Measurements from ENCODE around the gene SPAG16. TPM values are rescaled to one million over a fixed set of nuclear protein-coding genes. Genes with fewer than 3 reads are reported as not detected.

SPAG16 gene
- total and polyA plus RNA-seq, 2 of the 13 experiments (the other 11 are each of a cell fraction or from before 2014, with no cell fraction given) = 9.6 to 26.5 TPM

DNA sequence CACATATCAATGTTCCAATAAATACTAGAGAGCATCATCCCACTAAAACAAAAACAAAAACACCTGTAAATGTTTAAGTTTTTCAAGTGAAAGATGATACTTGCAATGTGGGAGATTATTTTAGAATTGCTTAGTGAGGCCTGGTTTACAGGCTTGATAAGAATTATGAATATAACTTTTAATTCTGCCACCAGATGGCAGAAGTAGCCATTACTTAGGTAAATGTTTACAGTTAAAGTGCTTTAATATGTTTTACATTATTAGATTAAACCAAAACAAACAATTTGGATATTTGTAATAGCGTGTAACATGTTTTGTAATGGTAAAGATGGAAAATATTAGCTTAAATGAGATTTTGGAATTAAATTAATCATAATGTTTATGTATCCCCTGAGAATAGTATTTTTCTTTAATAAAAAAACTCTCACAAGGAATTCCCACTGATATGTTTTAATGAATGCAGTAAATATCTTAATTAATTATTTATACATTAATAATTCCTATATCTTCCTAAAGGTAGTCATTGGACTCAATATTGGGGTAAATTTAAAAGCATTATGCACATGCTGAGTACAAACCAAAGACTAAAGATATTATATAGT lies 522.0 kb downstream of the SPAG16 start:
- CTCF ChIA-PET (ENCODE audit: low intra/inter-chr PET ratio, low total read pairs) = interaction anchor here (1.4 kb wide), 1 partner anchor 1196 kb away, joined by 6 read pairs; no protein-coding TSS in a partner anchor
- FAIRE-seq = no peak
- intact Hi-C loops (cut with micrococcal nuclease; ENCODE audit: unreplicated experiment) = loop anchor here (1.0 to 5.0 kb wide), 2 partner anchors 554 to 1196 kb away; no protein-coding TSS in a partner anchor

More for the DNA sequence above, 522.0 kb downstream of the SPAG16 start:
- POLR2A ChIA-PET = no interaction called here
- Histone ChIP-seq H3K9me3 (ENCODE audit: low read length) (no peaks in the 10 kb centered on the region), H3K27ac (ENCODE audit: extremely low read length, insufficient read depth, low read length) (no peak overlapping the region), H2AFZ (ENCODE audit: low read length) (no peak overlapping the region), H4K20me1 (ENCODE audit: insufficient read depth, low read length) (no peaks in the 10 kb centered on the region), H3K79me2 (ENCODE audit: insufficient read depth, low read length) (no peaks in the 10 kb centered on the region), H3K4me1 (ENCODE audit: insufficient read depth, low read length) (no peaks in the 10 kb centered on the region), H3K4me3 (replicated peaks in 1 of 3; ENCODE audit: insufficient read depth in 1 of 3, low read depth in 2 of 3, low read length in 3 of 3) (no peak overlapping the region), H3K27me3 (ENCODE audit: control insufficient read depth in 1 of 2, insufficient read depth in 2 of 2, low read length in 2 of 2) (no peaks in the 10 kb centered on the region), H3K9ac (ENCODE audit: insufficient read depth, low read depth, low read length) (no peak overlapping the region), H3K36me3 (replicated peaks in 1 of 2; ENCODE audit: control insufficient read depth in 1 of 2, insufficient read depth in 2 of 2, low read length in 2 of 2) (no peaks in the 10 kb centered on the region), H3K4me2 (ENCODE audit: low read depth, low read length) (no peak overlapping the region)
- WGBS (ENCODE audit: low lambda C conversion rate) = 0% methylated on average over 1 of the region's 1 CpG
- TF ChIP-seq TEAD2 (CRISPR knock-in tag; IDR thresholded peaks at IDR 0.05) (no peak), HBP1 (CRISPR knock-in tag; IDR thresholded peaks at IDR 0.05; ENCODE audit: low read depth) (no peak), CTCF (CRISPR knock-in tag; IDR thresholded peaks at IDR 0.05) (0 out of 2 replicates have a peak, but pooled peaks have one; percentile 5), TSC22D2 (CRISPR knock-in tag; IDR thresholded peaks at IDR 0.05; ENCODE audit: borderline replicate concordance) (no peak), STAG1 (CRISPR knock-in tag; IDR thresholded peaks at IDR 0.05) (peak; percentile 25; the same call in 1 of the 2 replicates)
- DNase-seq (ENCODE audit: low spot score) = peak; percentile 9
- BruUV-seq (replicated peaks) = no TSS peak
- no peak for ATAC-seq
- in situ Hi-C loops (cut with HindIII; ENCODE audit: extremely low pct_ligation_motif_present, low pct_unique_long_range_greater_than_20kb) = loop anchor here (25.0 kb wide), 1 partner anchor 1206 kb away; no protein-coding TSS in a partner anchor
